Measurements from ENCODE around the gene ADAMTSL5.

Gene ADAMTSL5

GRCh38 chr19:1461862-1462261 is 51.0 kb downstream of the ADAMTSL5 start:
- no peak for FAIRE-seq

GRCh38 chr19:1460033-1460995 is 52.5 kb downstream of the ADAMTSL5 start:
- no peak for FAIRE-seq

- FAIRE-seq = no peak
Observed at GRCh38 chr19:1459479-1459878, 53.3 kb downstream of the ADAMTSL5 start.

- FAIRE-seq = no peak
Observed at GRCh38 chr19:1457892-1458291, 54.9 kb downstream of the ADAMTSL5 start.

GRCh38 chr19:1457031-1457739 is 55.6 kb downstream of the ADAMTSL5 start:
- no peak for FAIRE-seq

- no peak for FAIRE-seq
Observed at GRCh38 chr19:1456121-1456900, 56.5 kb downstream of the ADAMTSL5 start.

- FAIRE-seq = peak; percentile 87
Observed at GRCh38 chr19:1455336-1456120, 57.3 kb downstream of the ADAMTSL5 start.
